GM12874 (cell line): ENCODE results near the gene RTTN.

Experiments
- TF ChIP-seq, protein P1 (sequence below): IDR thresholded peaks from 2 replicates; pipeline ENCODE4 v1.5.1; 2011; ENCODE audit warnings: low read depth, mild to moderate bottlenecking, control low read depth, low read length, moderate library complexity; ENCODE audit not compliant: insufficient read depth

Gene RTTN

DNA sequence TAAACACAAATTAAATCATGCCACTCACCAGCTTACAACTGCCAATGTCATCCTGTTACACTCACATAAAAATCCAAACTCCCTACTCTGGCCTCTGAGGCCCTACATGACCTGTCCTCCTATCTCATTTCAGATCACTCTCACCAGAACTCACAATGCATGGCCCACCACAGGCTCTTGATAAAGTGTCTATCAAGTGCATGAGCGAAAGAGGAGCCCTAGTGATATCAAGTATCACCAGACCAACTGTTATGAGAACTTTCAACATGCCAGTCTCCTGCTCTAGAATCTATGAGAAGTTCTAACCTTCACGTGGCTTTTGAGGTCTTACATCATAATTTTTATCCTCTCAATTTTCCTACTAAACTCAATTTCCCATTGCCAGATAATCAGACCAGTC is 181.4 kb downstream of the RTTN start:
- TF ChIP-seq, protein P1, sequence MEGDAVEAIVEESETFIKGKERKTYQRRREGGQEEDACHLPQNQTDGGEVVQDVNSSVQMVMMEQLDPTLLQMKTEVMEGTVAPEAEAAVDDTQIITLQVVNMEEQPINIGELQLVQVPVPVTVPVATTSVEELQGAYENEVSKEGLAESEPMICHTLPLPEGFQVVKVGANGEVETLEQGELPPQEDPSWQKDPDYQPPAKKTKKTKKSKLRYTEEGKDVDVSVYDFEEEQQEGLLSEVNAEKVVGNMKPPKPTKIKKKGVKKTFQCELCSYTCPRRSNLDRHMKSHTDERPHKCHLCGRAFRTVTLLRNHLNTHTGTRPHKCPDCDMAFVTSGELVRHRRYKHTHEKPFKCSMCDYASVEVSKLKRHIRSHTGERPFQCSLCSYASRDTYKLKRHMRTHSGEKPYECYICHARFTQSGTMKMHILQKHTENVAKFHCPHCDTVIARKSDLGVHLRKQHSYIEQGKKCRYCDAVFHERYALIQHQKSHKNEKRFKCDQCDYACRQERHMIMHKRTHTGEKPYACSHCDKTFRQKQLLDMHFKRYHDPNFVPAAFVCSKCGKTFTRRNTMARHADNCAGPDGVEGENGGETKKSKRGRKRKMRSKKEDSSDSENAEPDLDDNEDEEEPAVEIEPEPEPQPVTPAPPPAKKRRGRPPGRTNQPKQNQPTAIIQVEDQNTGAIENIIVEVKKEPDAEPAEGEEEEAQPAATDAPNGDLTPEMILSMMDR: no peak

DNA sequence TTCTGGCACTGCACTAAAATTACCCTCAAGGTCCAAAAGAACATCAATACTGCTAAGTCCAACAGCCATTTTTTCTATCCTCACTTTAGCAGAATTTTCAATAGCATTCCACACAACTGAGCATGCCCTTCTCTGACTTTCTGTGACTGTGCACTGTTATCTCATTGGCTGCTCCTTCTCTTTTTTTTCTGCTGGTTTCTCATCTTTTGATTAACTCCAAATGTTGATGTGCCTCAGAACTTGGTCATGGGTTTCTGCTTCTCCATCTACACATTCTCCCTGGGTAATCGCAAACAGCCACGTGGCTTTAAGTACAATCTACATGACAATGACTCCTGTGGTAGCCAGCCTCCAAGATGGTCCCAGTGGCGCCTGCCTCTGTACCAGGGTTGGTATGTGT is 182.9 kb downstream of the RTTN start:
- TF ChIP-seq, protein P1: no peak

DNA sequence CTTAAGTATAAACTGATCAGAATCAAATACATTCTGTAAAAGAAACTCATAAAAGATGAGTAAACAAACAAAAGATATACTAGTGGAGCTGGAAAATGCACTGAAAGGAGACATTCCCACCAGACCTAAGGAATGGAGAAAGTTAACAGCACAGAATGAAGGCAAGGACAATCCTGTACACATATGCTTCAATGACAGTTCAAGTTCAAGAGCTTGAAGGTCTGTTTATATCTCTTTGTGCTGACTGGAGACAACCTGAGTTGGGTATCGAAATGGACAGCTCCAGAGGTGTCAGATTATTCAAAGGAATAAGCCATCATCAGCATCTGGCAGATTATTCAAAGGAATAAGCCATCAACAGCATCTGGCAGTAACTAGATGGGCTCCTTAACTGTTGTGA is 184.0 kb downstream of the RTTN start:
- TF ChIP-seq, protein P1: no peak

DNA sequence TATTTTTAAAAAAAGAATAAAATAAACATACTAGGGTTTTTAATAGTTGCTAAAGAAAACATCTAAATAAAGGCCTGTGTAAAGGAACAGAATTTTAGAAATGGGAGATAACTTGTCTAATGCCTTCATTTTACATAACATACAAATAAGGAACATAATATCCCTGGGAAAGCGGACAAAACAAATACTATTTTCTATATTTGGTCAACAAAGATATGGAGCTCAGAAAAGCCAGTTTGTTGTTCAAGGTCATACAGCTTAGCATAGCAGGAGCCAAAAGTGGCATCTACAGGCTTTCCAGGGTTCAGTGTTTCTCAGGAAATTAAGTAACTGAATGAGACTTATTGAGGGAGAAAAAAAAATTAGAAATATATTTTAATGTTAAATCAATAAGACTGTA is 184.4 kb downstream of the RTTN start:
- TF ChIP-seq, protein P1: no peak

DNA sequence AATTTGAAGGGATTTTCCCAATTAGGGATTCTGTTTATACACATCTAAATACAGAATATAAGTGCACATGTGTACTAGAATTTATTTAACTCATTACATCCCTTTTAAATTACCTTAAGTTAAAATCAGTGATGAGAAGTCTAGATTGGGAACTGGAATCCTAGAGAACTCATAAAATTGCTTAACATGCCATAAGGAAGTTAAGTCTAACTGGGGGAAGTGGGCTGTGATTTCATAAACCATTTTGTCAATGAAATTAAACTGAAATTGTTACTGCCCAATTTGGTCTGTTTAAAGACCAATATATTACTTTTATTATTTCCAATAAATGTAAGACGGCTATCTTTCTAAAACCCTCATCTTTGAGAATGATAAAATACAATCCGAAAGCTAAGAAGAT is 185.5 kb downstream of the RTTN start:
- TF ChIP-seq, protein P1: no peak

DNA sequence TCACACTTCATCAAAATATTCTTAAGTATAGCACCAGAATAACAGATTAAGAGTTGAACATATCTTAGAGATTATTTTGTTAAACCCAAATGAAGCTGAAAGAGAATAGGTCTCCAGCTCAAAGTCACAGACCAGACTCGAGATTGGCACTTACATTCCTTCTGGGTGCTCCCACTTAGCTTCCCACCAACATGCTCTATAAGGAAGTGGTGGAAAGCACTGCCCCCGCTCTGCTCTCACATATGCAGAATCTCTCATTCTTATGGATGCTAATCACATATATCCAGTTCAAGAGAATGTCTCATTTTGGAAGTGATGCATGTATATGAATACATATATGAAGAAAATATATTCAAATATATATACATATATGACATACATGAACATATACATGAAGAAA is 186.4 kb downstream of the RTTN start:
- TF ChIP-seq, protein P1: no peak

DNA sequence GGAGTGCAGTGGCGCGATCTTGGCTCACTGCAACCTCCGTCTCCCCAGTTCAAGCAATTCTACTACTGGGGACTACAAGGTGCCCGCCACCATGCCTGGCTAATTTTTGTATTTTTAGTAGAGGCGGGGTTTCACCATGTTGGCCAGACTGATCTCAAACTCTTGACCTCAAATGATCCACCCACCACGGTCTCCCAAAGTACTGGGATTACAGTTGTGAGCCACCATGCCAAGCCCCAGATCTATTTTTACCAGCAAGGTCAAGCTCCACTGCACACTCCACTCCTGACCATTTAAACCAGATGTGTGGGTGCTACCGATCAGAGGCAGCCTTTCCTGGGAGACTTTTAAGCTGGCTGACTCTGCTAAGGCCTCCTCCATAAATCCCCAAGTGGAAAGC is 190.4 kb downstream of the RTTN start:
- TF ChIP-seq, protein P1: no peak

DNA sequence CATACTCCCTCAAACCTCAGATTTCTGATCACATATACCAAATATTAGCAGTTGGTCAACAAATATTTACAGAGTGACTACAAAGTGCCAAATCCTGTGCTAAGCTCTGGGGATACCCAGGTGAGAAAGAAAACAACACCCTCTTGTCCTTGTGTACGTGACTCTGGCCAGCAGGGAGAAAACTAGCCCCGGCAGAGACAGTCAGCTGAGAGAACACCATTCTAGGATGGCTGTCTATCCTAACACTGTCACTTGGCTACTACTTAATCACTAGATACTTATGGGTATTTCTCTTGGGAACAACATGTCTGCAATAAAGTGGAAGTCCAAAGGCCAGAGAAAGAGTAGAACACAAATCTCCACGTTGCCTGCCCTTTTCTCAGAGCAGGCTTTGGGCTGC is 199.9 kb downstream of the RTTN start:
- TF ChIP-seq, protein P1: no peak
